Neural cell (in vitro differentiated cells): ENCODE measurements around the gene MYL4. TPM values are rescaled to one million over a fixed set of nuclear protein-coding genes. Genes with fewer than 3 reads are reported as not detected.

Source experiments
- H2AFZ ChIP-seq: fragments of 200-600, 300-800 bp; sonication (generic), shearing (Covaris generic); 2 replicates; pipeline ENCODE4 v1.6.0; 2014; ENCODE audit warnings: low read depth, mild to moderate bottlenecking, antibody characterized with exemption, low read length, moderate library complexity
- H3F3A ChIP-seq: fragments of 200-600 bp; shearing (Covaris generic); 2 replicates; pipeline ENCODE4 v1.6.1; 2016; ENCODE audit warnings: mild to moderate bottlenecking, moderate library complexity, mixed read lengths, antibody characterized with exemption, low read length; ENCODE audit not compliant: insufficient read depth, poor library complexity, severe bottlenecking
- H3K27ac ChIP-seq: fragments of 200-600, 300-800 bp; sonication (generic), shearing (Covaris generic); 2 replicates; pipeline ENCODE4 v1.5.1; 2014; ENCODE audit warnings: mild to moderate bottlenecking, low read length, moderate library complexity
- H3K27me3 ChIP-seq: fragments of 300-800, 200-600 bp; sonication (generic), shearing (Covaris generic); 2 replicates; pipeline ENCODE4 v1.6.0; 2014; ENCODE audit warnings: mild to moderate bottlenecking, low read depth, low read length, moderate library complexity; ENCODE audit not compliant: insufficient read depth
- H3K36me3 ChIP-seq: fragments of 300-800, 200-600 bp; sonication (generic), shearing (Covaris generic); 2 replicates; pipeline ENCODE4 v1.5.1; 2014; ENCODE audit warnings: mild to moderate bottlenecking, antibody characterized with exemption, low read length, moderate library complexity; ENCODE audit not compliant: insufficient read depth
- H3K4me2 ChIP-seq: fragments of 300-800, 200-600 bp; sonication (generic), shearing (Covaris generic); 2 replicates; pipeline ENCODE4 v1.6.0; 2014; ENCODE audit warnings: mild to moderate bottlenecking, low read length
- H3K4me3 ChIP-seq: fragments of 300-800, 200-600 bp; sonication (generic), shearing (Covaris generic); 2 replicates; pipeline ENCODE4 v1.5.1; 2014; ENCODE audit warnings: mild to moderate bottlenecking, low read length, moderate library complexity
- H3K79me2 ChIP-seq: fragments of 200-600 bp; shearing (Covaris generic); replicated peaks from 2 replicates; pipeline ENCODE4 v1.6.0; 2014; ENCODE audit warnings: mild to moderate bottlenecking, low read length, moderate library complexity; ENCODE audit not compliant: insufficient read depth
- H3K9ac ChIP-seq: fragments of 300-800, 200-600 bp; sonication (generic), shearing (Covaris generic); 2 replicates; pipeline ENCODE4 v1.6.1; 2016; ENCODE audit warnings: mild to moderate bottlenecking, low read length, mixed read lengths
- H3K9me2 ChIP-seq: fragments of 200-600 bp; shearing (Covaris generic); 2 replicates; pipeline ENCODE4 v1.6.1; 2016; ENCODE audit warnings: mild to moderate bottlenecking, low read length, mixed read lengths; ENCODE audit not compliant: insufficient read depth
- H3K9me3 ChIP-seq: fragments of 200-600, 300-800 bp; sonication (generic), shearing (Covaris generic); 2 replicates; pipeline ENCODE4 v1.6.1; 2016; ENCODE audit warnings: mild to moderate bottlenecking, mixed run types, low read length, moderate library complexity, mixed read lengths
- H4K20me1 ChIP-seq: fragments of 200-600 bp; shearing (Covaris generic); 2 replicates; pipeline ENCODE4 v1.6.1; 2016; ENCODE audit warnings: mild to moderate bottlenecking, mixed run types; ENCODE audit not compliant: insufficient read depth
- EP300 ChIP-seq: fragments of 450-650 bp; conservative IDR thresholded peaks from 2 replicates; pipeline ENCODE4 v1.6.1; 2014; ENCODE audit warnings: antibody characterized with exemption, mild to moderate bottlenecking, moderate library complexity; ENCODE audit not compliant: poor library complexity, severe bottlenecking
- EZH2 ChIP-seq: fragments of 200-600, 300-800 bp; shearing (Covaris generic), sonication (generic); IDR thresholded peaks from 2 replicates; pipeline ENCODE4 v1.6.1; 2014; ENCODE audit warnings: antibody characterized with exemption, low read length, borderline replicate concordance, mild to moderate bottlenecking; ENCODE audit not compliant: insufficient read depth, poor library complexity, severe bottlenecking
- MXI1 ChIP-seq: fragments of 450-650 bp; conservative IDR thresholded peaks from 2 replicates; pipeline ENCODE4 v1.6.1; 2014; ENCODE audit warnings: antibody characterized with exemption, mild to moderate bottlenecking; ENCODE audit not compliant: poor library complexity, severe bottlenecking
- POLR2AphosphoS5 ChIP-seq: IDR thresholded peaks from 2 replicates; pipeline ENCODE4 v1.6.1; 2012
- RAD21 ChIP-seq: fragments of 450-650 bp; conservative IDR thresholded peaks from 2 replicates; pipeline ENCODE4 v1.6.1; 2014; ENCODE audit warnings: antibody characterized with exemption, mild to moderate bottlenecking, moderate library complexity
- SMC3 ChIP-seq: fragments of 450-650 bp; conservative IDR thresholded peaks from 2 replicates; pipeline ENCODE4 v1.6.1; 2014; ENCODE audit warnings: antibody characterized with exemption, mild to moderate bottlenecking, moderate library complexity; ENCODE audit not compliant: poor library complexity
- TAF1 ChIP-seq: IDR thresholded peaks from 2 replicates; pipeline ENCODE4 v1.6.1; 2012; ENCODE audit warnings: low read depth
- polyA plus RNA-seq: library from polyadenylated mRNA; depleted of rRNA; stranded (reverse); fragments of >200 nt; gene quantifications from 2 replicates; pipeline ENCODE4 v1.2.3, GENCODE V29; 2014
- TF ChIP-seq, protein P1 (sequence below): fragments of 450-650 bp; IDR thresholded peaks from 2 replicates; pipeline ENCODE4 v1.5.1; 2014; ENCODE audit warnings: antibody characterized with exemption, mild to moderate bottlenecking, moderate library complexity; ENCODE audit not compliant: poor library complexity, severe bottlenecking
- TF ChIP-seq, protein P2 (sequence below): IDR thresholded peaks from 2 replicates; pipeline ENCODE4 v1.6.1; 2012; ENCODE audit warnings: borderline replicate concordance

MYL4 gene
- polyA plus RNA-seq, 1 donor from 2014 or later = not detected

DNA sequence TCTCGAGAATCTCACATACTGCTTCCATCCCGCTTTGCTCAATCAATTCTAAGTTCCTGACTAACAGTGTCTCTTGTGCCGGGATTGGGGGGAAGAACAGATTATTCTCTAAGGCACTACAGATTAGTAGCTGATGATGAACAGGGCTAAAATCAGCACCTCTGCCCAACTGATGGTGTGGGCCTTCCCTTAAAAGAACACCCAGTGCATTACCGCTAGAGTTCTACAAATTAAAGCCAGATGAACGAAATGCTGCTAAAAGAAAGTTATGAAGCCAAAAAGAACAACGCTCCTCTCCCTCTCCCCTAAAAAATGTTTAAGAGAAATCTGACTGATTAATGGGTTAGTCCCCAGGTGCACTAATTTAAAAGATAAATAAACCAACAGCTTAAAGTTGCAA, 24.5 kb upstream of the MYL4 start:
- Histone ChIP-seq H3K36me3 (no peaks in the 10 kb centered on the region), H3K4me2 (no peak overlapping the region), H3K9ac (no peak overlapping the region), H3K9me2 (no peaks in the 10 kb centered on the region), H3K4me3 (no peak overlapping the region), H3K27ac (no peak overlapping the region), H2AFZ (no peak overlapping the region), H3K79me2 (peaks cover 77% of the 10 kb centered on the region), H3K9me3 (no peaks in the 10 kb centered on the region), H3K27me3 (no peaks in the 10 kb centered on the region), H4K20me1 (no peaks in the 10 kb centered on the region), H3F3A (no peaks in the 10 kb centered on the region)
- TF ChIP-seq, protein P1, sequence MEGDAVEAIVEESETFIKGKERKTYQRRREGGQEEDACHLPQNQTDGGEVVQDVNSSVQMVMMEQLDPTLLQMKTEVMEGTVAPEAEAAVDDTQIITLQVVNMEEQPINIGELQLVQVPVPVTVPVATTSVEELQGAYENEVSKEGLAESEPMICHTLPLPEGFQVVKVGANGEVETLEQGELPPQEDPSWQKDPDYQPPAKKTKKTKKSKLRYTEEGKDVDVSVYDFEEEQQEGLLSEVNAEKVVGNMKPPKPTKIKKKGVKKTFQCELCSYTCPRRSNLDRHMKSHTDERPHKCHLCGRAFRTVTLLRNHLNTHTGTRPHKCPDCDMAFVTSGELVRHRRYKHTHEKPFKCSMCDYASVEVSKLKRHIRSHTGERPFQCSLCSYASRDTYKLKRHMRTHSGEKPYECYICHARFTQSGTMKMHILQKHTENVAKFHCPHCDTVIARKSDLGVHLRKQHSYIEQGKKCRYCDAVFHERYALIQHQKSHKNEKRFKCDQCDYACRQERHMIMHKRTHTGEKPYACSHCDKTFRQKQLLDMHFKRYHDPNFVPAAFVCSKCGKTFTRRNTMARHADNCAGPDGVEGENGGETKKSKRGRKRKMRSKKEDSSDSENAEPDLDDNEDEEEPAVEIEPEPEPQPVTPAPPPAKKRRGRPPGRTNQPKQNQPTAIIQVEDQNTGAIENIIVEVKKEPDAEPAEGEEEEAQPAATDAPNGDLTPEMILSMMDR = no peak
- TF ChIP-seq MXI1 (no peak), TAF1 (no peak), RAD21 (no peak), EZH2 (no peak), POLR2AphosphoS5 (no peak), SMC3 (no peak), EP300 (no peak)
- TF ChIP-seq, protein P2, sequence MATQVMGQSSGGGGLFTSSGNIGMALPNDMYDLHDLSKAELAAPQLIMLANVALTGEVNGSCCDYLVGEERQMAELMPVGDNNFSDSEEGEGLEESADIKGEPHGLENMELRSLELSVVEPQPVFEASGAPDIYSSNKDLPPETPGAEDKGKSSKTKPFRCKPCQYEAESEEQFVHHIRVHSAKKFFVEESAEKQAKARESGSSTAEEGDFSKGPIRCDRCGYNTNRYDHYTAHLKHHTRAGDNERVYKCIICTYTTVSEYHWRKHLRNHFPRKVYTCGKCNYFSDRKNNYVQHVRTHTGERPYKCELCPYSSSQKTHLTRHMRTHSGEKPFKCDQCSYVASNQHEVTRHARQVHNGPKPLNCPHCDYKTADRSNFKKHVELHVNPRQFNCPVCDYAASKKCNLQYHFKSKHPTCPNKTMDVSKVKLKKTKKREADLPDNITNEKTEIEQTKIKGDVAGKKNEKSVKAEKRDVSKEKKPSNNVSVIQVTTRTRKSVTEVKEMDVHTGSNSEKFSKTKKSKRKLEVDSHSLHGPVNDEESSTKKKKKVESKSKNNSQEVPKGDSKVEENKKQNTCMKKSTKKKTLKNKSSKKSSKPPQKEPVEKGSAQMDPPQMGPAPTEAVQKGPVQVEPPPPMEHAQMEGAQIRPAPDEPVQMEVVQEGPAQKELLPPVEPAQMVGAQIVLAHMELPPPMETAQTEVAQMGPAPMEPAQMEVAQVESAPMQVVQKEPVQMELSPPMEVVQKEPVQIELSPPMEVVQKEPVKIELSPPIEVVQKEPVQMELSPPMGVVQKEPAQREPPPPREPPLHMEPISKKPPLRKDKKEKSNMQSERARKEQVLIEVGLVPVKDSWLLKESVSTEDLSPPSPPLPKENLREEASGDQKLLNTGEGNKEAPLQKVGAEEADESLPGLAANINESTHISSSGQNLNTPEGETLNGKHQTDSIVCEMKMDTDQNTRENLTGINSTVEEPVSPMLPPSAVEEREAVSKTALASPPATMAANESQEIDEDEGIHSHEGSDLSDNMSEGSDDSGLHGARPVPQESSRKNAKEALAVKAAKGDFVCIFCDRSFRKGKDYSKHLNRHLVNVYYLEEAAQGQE = no peak

GRCh38 chr17:47188271-47188875, 20.8 kb upstream of the MYL4 start:
- TF ChIP-seq TAF1 (no peak), MXI1 (no peak), EZH2 (no peak), RAD21 (no peak), EP300 (no peak), POLR2AphosphoS5 (no peak), SMC3 (no peak)
- TF ChIP-seq, protein P1 = no peak
- TF ChIP-seq, protein P2 = no peak
- no peaks in the 10 kb centered on the region for H3K36me3 ChIP-seq
- H3K9me2 ChIP-seq = no peaks in the 10 kb centered on the region

More at GRCh38 chr17:47188271-47188875, 20.8 kb upstream of the MYL4 start:
- H3K9ac ChIP-seq = peak overlapping the region; percentile 96
- H2AFZ ChIP-seq = peak overlapping the region; percentile 93
- peak overlapping the region; percentile 90 for H3K27ac ChIP-seq
- no peaks in the 10 kb centered on the region for H3K27me3 ChIP-seq
- peak overlapping the region; percentile 83 for H3K4me3 ChIP-seq
- H3K79me2 ChIP-seq = peaks cover 54% of the 10 kb centered on the region
- H4K20me1 ChIP-seq = no peaks in the 10 kb centered on the region
- H3F3A ChIP-seq = no peaks in the 10 kb centered on the region
- no peaks in the 10 kb centered on the region for H3K9me3 ChIP-seq
- peak overlapping the region; percentile 47 for H3K4me2 ChIP-seq
